Measurements from ENCODE around the gene LCORL. TPM values are rescaled to one million over a fixed set of nuclear protein-coding genes. Genes with fewer than 3 reads are reported as not detected.

LCORL gene
- total RNA-seq, 1 donor = 15.9 TPM

DNA sequence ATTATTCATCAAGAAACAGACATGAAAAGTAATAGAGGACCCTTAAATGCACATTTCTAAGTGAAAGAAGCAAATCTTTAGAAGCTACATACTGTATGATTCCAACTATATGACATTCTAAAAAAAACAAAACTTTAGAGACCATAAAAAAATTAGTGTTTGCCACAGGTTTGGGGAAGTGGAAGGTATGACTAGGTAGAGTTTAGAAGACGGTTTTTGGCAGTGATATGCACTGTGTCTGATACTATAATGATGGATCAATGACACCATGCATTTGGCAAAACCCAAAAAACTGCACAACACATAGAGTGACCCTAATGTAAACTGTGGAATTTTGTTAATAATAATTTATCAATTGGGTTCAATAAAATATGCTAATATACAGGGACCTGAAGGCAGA, 54.5 kb downstream of the LCORL start:
- Histone ChIP-seq H3K27me3 (ENCODE audit: insufficient read depth, low read length) (no peaks in the 10 kb centered on the region), H3K4me3 (ENCODE audit: insufficient read depth, low read length) (no peak overlapping the region), H3K4me1 (ENCODE audit: insufficient read depth, low read length) (no peaks in the 10 kb centered on the region), H3K27ac (ENCODE audit: low read depth, low read length) (no peak overlapping the region), H3K4me2 (ENCODE audit: insufficient read depth, low read length) (no peak overlapping the region), H3K79me2 (ENCODE audit: insufficient read depth, low read length) (peaks cover 14% of the 10 kb centered on the region), H3K36me3 (ENCODE audit: insufficient read depth, low read length) (no peaks in the 10 kb centered on the region), H3K9me3 (ENCODE audit: low read depth, low read length) (no peaks in the 10 kb centered on the region), H4K20me1 (ENCODE audit: insufficient read depth, low read length) (no peaks in the 10 kb centered on the region), H2AFZ (ENCODE audit: low read length) (no peak overlapping the region)
- TF ChIP-seq, protein P1, sequence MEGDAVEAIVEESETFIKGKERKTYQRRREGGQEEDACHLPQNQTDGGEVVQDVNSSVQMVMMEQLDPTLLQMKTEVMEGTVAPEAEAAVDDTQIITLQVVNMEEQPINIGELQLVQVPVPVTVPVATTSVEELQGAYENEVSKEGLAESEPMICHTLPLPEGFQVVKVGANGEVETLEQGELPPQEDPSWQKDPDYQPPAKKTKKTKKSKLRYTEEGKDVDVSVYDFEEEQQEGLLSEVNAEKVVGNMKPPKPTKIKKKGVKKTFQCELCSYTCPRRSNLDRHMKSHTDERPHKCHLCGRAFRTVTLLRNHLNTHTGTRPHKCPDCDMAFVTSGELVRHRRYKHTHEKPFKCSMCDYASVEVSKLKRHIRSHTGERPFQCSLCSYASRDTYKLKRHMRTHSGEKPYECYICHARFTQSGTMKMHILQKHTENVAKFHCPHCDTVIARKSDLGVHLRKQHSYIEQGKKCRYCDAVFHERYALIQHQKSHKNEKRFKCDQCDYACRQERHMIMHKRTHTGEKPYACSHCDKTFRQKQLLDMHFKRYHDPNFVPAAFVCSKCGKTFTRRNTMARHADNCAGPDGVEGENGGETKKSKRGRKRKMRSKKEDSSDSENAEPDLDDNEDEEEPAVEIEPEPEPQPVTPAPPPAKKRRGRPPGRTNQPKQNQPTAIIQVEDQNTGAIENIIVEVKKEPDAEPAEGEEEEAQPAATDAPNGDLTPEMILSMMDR (IDR thresholded peaks at IDR 0.05; ENCODE audit: extremely low read depth, low read depth, low read length) = no peak
- no peak for DNase-seq (ENCODE audit: insufficient read length, low spot score, missing footprints)

DNA sequence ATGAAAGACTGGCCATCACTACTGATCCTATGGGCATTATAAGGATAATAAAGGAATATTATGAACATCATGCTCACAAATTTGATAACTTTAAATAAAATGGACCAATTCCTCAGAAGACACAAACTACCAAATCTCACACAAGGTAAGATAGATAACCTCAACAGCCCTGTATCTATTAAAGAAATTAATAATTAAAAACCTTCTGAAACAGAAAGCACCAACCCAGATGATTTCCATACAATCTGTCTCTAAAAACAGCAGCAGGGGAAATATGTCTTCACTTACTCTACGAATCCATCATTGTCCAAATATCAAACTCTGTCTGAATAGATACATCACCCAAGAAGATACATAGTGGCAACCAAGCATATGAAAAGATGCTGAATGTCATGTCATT, 55.2 kb downstream of the LCORL start:
- Histone ChIP-seq H3K4me3 (ENCODE audit: insufficient read depth, low read length) (no peak overlapping the region), H3K27me3 (ENCODE audit: insufficient read depth, low read length) (no peaks in the 10 kb centered on the region), H3K4me2 (ENCODE audit: insufficient read depth, low read length) (no peak overlapping the region), H3K79me2 (ENCODE audit: insufficient read depth, low read length) (peaks cover 14% of the 10 kb centered on the region), H2AFZ (ENCODE audit: low read length) (no peak overlapping the region), H4K20me1 (ENCODE audit: insufficient read depth, low read length) (no peaks in the 10 kb centered on the region), H3K4me1 (ENCODE audit: insufficient read depth, low read length) (no peaks in the 10 kb centered on the region), H3K36me3 (ENCODE audit: insufficient read depth, low read length) (no peaks in the 10 kb centered on the region), H3K9me3 (ENCODE audit: low read depth, low read length) (no peaks in the 10 kb centered on the region), H3K27ac (ENCODE audit: low read depth, low read length) (no peak overlapping the region)
- no peak for DNase-seq (ENCODE audit: insufficient read length, low spot score, missing footprints)
- TF ChIP-seq, protein P1 (IDR thresholded peaks at IDR 0.05; ENCODE audit: extremely low read depth, low read depth, low read length) = no peak

DNA sequence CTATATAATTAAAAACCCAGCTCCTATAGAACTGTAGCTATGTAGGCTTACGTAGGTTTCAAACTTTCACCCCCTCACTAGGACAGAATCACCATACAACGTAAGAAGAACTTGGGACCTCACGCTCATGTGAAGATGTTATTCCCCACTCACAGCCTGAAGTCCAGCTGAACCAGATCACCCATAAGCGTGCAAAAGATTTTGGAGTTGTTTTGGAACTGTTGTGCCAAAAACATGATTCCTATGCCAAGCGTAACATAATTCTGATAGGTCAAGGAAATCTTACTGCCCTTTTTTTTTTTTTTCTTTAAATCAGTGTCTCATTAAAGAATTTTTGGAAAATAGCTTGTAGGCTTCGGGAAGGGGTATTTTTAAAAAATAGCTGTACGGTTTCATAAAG, 57.0 kb downstream of the LCORL start:
- no peak for DNase-seq (ENCODE audit: insufficient read length, low spot score, missing footprints)

DNA sequence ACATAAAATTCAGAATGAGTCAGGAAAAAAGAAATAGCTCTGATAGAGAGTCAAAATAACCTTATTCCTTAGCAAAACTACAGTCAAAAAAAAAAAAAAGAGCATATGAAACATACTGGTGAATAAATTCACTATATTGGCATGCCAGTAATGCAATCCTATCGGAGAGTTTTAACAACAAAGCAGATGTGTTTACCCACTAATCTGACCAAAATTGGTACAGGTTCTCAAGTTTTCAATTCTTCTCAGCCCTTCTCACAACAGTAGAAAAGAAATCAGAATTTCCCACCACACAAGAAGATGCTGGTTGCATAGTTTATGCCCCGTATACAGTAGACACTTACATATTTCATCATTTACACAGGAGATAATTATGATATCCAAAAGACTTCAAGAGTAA, 59.4 kb downstream of the LCORL start:
- Histone ChIP-seq H3K27ac (ENCODE audit: low read depth, low read length) (no peak overlapping the region), H3K27me3 (ENCODE audit: insufficient read depth, low read length) (no peaks in the 10 kb centered on the region), H2AFZ (ENCODE audit: low read length) (peak overlapping the region; percentile 5), H3K4me3 (ENCODE audit: insufficient read depth, low read length) (no peak overlapping the region), H3K4me1 (ENCODE audit: insufficient read depth, low read length) (no peaks in the 10 kb centered on the region), H3K36me3 (ENCODE audit: insufficient read depth, low read length) (no peaks in the 10 kb centered on the region), H3K79me2 (ENCODE audit: insufficient read depth, low read length) (peaks cover 11% of the 10 kb centered on the region), H3K9me3 (ENCODE audit: low read depth, low read length) (no peaks in the 10 kb centered on the region), H4K20me1 (ENCODE audit: insufficient read depth, low read length) (no peaks in the 10 kb centered on the region), H3K4me2 (ENCODE audit: insufficient read depth, low read length) (no peak overlapping the region)
- DNase-seq (ENCODE audit: insufficient read length, low spot score, missing footprints) = no peak
- TF ChIP-seq, protein P1 (IDR thresholded peaks at IDR 0.05; ENCODE audit: extremely low read depth, low read depth, low read length) = no peak

More for the DNA sequence above, 57.0 kb downstream of the LCORL start:
- TF ChIP-seq, protein P1 (IDR thresholded peaks at IDR 0.05; ENCODE audit: extremely low read depth, low read depth, low read length) = no peak
- Histone ChIP-seq H3K27ac (ENCODE audit: low read depth, low read length) (no peak overlapping the region), H3K27me3 (ENCODE audit: insufficient read depth, low read length) (no peaks in the 10 kb centered on the region), H3K4me1 (ENCODE audit: insufficient read depth, low read length) (no peaks in the 10 kb centered on the region), H3K79me2 (ENCODE audit: insufficient read depth, low read length) (peaks cover 11% of the 10 kb centered on the region), H3K9me3 (ENCODE audit: low read depth, low read length) (no peaks in the 10 kb centered on the region), H4K20me1 (ENCODE audit: insufficient read depth, low read length) (no peaks in the 10 kb centered on the region), H3K4me3 (ENCODE audit: insufficient read depth, low read length) (no peak overlapping the region), H3K36me3 (ENCODE audit: insufficient read depth, low read length) (no peaks in the 10 kb centered on the region), H3K4me2 (ENCODE audit: insufficient read depth, low read length) (no peak overlapping the region), H2AFZ (ENCODE audit: low read length) (no peak overlapping the region)
